K562 (cell line): ENCODE measurements around the gene CLCN2. TPM values are rescaled to one million over a fixed set of nuclear protein-coding genes. Genes with fewer than 3 reads are reported as not detected.
A peak's percentile ranks its signal among the peaks of the same experiment; 100 is the strongest.

Experiments used
- CUX1 ChIP-seq: fragments of 200-800 bp; sonication (Bioruptor generic); IDR thresholded peaks from 2 replicates; pipeline ENCODE4 v1.6.1; 2016; ENCODE audit warnings: missing genetic modification characterization, missing compliant biosample characterization
- FOXJ2 ChIP-seq: fragments of 200-800 bp; sonication (Bioruptor generic); IDR thresholded peaks from 2 replicates; pipeline ENCODE4 v1.6.1; 2016; ENCODE audit warnings: missing genetic modification characterization, missing compliant biosample characterization
- GMEB1 ChIP-seq: fragments of 250-450 bp; sonication (Bioruptor Pico); IDR thresholded peaks from 2 replicates; pipeline ENCODE4 v1.4.0; 2020; ENCODE audit warnings: mild to moderate bottlenecking
- GTF2A2 ChIP-seq: IDR thresholded peaks from 2 replicates; pipeline ENCODE4 v1.6.1; 2016; ENCODE audit warnings: mild to moderate bottlenecking, missing genetic modification characterization, missing compliant biosample characterization
- JUND ChIP-seq, 2 experiments: IDR thresholded peaks; 2 replicates in 1 of 2; 3 replicates in 1 of 2; pipeline ENCODE4 v1.6.1; 2011; ENCODE audit warnings: borderline replicate concordance in 2 of 2, low read depth in 2 of 2, low read length in 2 of 2, improper control_type of control experiment in 1 of 2, missing biosample characterization in 1 of 2, missing genetic modification characterization in 1 of 2, missing genetic modification reagents in 1 of 2
- VEZF1 ChIP-seq: fragments of 200-800 bp; sonication (Bioruptor generic); IDR thresholded peaks from 2 replicates; pipeline ENCODE4 v1.6.1; 2017; ENCODE audit warnings: missing genetic modification characterization, missing compliant biosample characterization
- ZHX1 ChIP-seq: fragments of 150-350 bp; conservative IDR thresholded peaks from 2 replicates; pipeline ENCODE4 v1.6.1; 2014; ENCODE audit warnings: low read length
- ZNF586 ChIP-seq: fragments of 450-650 bp; formaldehyde crosslinking; conservative IDR thresholded peaks from 2 replicates; pipeline ENCODE4 v1.4.0; 2020; ENCODE audit warnings: mild to moderate bottlenecking, moderate library complexity
- ZNF644 ChIP-seq: fragments of 200-800 bp; sonication (Bioruptor generic); IDR thresholded peaks from 2 replicates; pipeline ENCODE4 v1.6.1; 2016; ENCODE audit warnings: low read depth, missing genetic modification characterization, missing compliant biosample characterization
- polyA plus RNA-seq, 8 experiments: library from polyadenylated mRNA; depleted of rRNA in 4 of 8; stranded (reverse) in 5 of 8; unstranded in 3 of 8; fragments of >200 nt; fragmentation: Nextera tagmentation in 2 of 8; fragmentation: Illumina TruSeq in 1 of 8; extraction: Ambion mirVana in 2 of 8; extraction: Trizol in 1 of 8; gene quantifications; 2 replicates each; pipeline versions ENCODE4 v1.2.1 to v1.2.3, GENCODE V29; 2011 to 2014; ENCODE audit warnings: inconsistent platforms in 1 of 8, missing spikeins in 1 of 8
- total RNA-seq, 7 experiments: library from RNA; depleted of rRNA in 6 of 7; stranded (reverse); fragments of >200 nt in 6 of 7; fragmentation: Illumina TruSeq in 2 of 7; extraction: Trizol in 2 of 7; gene quantifications; 2 replicates each; pipeline versions ENCODE4 v1.2.1 to v1.2.3, GENCODE V29; 2011 to 2021; ENCODE audit warnings: low replicate concordance in 1 of 7
- TF ChIP-seq, protein P1 (sequence below): sonication (generic); formaldehyde crosslinking; IDR thresholded peaks from 2 replicates; pipeline ENCODE4 v1.8.1; 2023; ENCODE audit warnings: mild to moderate bottlenecking, missing genetic modification reagents

Gene CLCN2
- total and polyA plus RNA-seq, 9 of the 15 experiments (the other 6 are each of a cell fraction or from before 2014, with no cell fraction given), result 0.10 to 14.0 (median 6.9) TPM

- TF ChIP-seq ZHX1 (no peak), GTF2A2 (tag) (no peak), FOXJ2 (tag) (no peak), CUX1 (CRISPR knock-in tag) (no peak), VEZF1 (CRISPR knock-in tag) (peak; percentile 83), ZNF586 (CRISPR knock-in tag) (no peak), JUND (IDR thresholded peaks at IDR 0.05; ENCODE audit: borderline replicate concordance, low read depth, low read length) (peak; percentile 88), JUND (tag; IDR thresholded peaks at IDR 0.05; ENCODE audit: borderline replicate concordance, low read depth, low read length) (peak; percentile 80; the same call in 1 of the 3 replicates), GMEB1 (no peak), ZNF644 (tag) (no peak)
- TF ChIP-seq, protein P1, sequence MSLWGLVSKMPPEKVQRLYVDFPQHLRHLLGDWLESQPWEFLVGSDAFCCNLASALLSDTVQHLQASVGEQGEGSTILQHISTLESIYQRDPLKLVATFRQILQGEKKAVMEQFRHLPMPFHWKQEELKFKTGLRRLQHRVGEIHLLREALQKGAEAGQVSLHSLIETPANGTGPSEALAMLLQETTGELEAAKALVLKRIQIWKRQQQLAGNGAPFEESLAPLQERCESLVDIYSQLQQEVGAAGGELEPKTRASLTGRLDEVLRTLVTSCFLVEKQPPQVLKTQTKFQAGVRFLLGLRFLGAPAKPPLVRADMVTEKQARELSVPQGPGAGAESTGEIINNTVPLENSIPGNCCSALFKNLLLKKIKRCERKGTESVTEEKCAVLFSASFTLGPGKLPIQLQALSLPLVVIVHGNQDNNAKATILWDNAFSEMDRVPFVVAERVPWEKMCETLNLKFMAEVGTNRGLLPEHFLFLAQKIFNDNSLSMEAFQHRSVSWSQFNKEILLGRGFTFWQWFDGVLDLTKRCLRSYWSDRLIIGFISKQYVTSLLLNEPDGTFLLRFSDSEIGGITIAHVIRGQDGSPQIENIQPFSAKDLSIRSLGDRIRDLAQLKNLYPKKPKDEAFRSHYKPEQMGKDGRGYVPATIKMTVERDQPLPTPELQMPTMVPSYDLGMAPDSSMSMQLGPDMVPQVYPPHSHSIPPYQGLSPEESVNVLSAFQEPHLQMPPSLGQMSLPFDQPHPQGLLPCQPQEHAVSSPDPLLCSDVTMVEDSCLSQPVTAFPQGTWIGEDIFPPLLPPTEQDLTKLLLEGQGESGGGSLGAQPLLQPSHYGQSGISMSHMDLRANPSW, result peak; percentile 45; the same call in 1 of the 2 replicates
Observed at GRCh38 chr3:184335661-184336546, 25.5 kb downstream of the CLCN2 start (continued).
